GM12872 (cell line): Measurements from ENCODE around the gene SOBP.

Experiments
- TF ChIP-seq, protein P1 (sequence below): IDR thresholded peaks from 3 replicates; pipeline ENCODE4 v1.5.1; 2011; ENCODE audit warnings: low read depth, mild to moderate bottlenecking, low read length, moderate library complexity; ENCODE audit not compliant: insufficient read depth

Gene SOBP

DNA sequence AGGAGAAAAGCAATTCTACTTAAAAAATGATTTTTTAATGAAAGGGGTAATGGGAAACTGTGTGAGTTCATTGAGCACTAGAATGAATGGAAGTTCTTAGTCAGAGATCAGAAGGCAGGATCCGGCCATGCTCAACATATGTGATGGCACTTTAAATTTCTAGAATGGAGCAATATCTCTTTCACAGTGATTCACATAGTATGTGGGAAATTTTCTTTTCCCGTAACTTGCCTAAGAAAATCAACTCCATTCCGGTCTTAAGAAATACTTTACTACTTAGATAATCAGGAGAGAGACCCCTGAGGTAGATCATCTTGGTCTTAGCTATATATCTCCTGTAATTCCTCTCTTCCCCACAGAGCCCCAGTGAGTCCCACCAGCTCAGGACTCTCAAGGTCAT, 202.4 kb downstream of the SOBP start:
- TF ChIP-seq, protein P1, sequence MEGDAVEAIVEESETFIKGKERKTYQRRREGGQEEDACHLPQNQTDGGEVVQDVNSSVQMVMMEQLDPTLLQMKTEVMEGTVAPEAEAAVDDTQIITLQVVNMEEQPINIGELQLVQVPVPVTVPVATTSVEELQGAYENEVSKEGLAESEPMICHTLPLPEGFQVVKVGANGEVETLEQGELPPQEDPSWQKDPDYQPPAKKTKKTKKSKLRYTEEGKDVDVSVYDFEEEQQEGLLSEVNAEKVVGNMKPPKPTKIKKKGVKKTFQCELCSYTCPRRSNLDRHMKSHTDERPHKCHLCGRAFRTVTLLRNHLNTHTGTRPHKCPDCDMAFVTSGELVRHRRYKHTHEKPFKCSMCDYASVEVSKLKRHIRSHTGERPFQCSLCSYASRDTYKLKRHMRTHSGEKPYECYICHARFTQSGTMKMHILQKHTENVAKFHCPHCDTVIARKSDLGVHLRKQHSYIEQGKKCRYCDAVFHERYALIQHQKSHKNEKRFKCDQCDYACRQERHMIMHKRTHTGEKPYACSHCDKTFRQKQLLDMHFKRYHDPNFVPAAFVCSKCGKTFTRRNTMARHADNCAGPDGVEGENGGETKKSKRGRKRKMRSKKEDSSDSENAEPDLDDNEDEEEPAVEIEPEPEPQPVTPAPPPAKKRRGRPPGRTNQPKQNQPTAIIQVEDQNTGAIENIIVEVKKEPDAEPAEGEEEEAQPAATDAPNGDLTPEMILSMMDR, result no peak

DNA sequence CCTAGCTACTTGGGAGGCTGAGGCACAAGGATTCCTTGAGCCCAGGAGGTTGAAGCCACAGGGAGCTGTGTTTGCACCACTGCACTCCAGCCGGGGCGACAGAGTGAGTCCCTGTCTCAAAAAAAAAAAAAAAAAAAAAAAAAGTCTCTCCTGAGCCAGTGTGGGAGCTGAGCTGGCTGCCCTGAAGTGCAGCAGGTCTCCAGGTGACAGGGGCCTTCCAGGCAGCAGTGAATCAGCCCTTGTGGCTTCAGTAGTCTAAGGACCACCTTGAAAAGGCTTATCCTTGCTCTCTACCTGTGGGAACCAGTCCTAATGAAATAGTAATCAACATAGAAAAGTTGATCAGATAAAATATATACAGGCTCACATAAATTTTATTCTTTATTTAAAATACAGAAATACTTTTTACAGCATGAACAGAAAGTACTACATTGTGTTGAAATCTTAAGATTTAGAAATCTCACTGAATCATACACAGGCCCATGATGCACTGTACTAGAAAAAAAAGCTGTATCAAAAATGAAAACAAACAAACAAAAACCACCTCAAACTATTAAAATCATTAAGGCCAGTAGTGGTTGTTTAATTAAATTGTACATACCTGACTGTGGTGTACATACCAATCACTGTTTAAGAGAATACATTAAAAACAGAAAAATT, 205.3 kb downstream of the SOBP start:
- TF ChIP-seq, protein P1, result no peak

DNA sequence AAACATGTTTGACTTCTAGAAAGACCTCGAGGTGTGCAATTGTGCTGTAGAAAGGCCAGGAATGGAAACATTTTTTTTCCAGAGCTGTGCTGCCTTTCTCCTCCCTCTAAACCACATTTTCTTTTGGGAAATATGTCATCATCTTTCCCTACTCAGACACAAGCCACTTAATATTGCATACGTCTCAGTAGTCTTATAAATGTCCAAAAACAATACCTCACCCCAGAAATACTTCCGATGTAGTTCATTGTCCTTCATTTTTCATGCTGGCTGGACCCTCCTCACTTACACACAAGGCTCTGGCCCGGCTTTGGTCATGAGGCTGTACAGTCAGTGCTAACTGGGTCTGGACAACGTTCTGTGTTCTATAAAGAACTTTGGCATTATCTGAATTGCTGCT, 207.8 kb downstream of the SOBP start:
- TF ChIP-seq, protein P1, result no peak

DNA sequence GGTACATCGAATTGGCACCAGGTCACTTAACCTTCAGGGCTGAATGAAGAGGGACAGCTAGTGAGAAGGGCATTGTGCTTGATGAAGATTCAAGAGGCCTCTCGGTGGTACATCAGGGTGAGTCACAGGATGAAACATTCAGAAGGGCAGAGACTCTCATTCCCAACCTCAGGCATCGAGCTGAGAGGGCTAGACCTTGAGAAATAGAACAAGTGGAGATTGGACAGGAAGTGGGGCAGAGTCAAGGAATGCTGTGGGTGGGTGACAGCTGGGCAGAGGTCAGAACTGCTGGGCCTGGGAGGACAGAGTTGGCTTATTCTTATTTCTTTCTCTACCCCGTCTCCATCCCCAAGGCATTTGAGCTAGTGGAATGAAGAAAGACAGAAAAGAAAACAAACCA, 208.2 kb downstream of the SOBP start:
- TF ChIP-seq, protein P1, result no peak

DNA sequence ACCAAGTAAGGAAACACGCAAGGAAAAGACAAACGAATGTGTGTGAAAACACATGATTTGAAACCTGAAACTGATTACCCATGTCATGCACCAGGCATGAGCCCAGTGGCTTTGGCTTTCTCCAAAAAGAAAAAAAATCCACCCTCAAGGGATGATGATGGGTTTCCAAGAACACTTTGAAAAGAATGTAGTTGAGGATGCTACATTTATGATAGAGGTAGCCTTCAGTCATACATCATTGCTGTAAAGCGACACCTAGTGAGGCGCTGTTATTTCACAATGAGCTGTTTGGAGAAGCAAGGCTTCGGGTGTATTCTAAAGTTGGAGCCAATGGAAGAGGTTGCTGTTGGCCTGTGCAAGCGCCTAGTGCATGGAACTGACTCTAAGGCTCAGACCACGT, 209.3 kb downstream of the SOBP start:
- TF ChIP-seq, protein P1, result no peak

DNA sequence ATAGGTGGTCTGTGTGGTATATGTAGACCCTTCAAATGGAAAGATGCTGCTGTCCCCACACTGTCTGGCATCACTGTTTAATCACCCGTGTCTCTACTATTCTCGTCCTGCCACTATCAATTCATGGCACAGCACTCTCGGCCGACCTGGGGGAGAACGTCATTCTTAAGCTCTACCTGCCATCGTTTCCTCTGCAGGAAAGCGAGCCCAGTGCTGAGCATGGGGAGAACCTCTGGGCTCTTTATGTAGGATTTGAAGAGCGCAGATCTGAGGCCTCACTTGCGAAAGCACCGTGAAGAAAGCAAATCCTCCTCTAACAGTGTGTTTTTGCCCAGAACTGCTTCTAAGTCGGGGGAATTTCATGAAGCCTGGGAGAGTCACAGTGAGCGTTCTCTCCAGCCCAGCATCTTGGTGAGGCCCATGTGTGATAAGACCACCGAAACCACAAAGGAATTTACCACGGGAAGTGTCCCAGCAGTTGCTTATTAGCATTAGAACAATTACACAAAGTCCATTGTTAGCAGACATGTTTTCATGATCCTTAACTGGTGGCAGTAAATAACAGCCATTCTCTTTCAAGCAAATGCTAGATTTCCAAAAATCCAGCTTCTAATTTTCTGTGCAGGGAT, 209.9 kb downstream of the SOBP start:
- TF ChIP-seq, protein P1, result no peak

DNA sequence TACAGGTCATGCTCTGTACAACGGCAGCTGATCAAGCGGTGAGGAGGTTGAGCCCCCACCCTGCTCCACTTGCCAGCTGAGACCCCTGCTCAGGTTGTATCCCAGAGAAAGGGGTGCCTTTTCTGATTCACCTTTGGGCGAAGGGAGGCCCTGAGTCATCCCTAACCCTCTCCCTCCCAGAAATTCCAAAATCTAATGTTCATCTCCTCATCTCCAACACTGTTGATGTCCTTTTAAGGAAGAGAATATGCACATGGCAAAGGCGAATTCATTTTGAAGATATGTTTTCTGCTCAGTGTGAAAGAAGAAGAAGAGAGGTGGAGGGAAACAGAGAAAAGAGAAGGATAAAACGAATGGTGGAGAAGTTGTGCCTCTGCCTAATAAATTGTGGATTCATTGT, 213.7 kb downstream of the SOBP start:
- TF ChIP-seq, protein P1, result no peak
